ENCODE results near the gene RFESD. TPM values are rescaled to one million over a fixed set of nuclear protein-coding genes. Genes with fewer than 3 reads are reported as not detected.

Gene RFESD
- total RNA-seq, 1 donor = 1.6 TPM

GRCh38 chr5:95660060-95660459 lies 13.5 kb downstream of the RFESD start:
- no peak for DNase-seq (ENCODE audit: low read depth in 2 of 3, low spot score in 2 of 3)

- no peak for DNase-seq (ENCODE audit: low read depth in 2 of 3, low spot score in 2 of 3)
These were observed 16.4 kb downstream of the RFESD start for GRCh38 chr5:95662946-95663345.

- peak in 2 of 3 donors; percentile 33 to 64 for DNase-seq (ENCODE audit: low read depth in 2 of 3, low spot score in 2 of 3)
These were observed 17.7 kb downstream of the RFESD start for GRCh38 chr5:95664204-95664786.

- DNase-seq (ENCODE audit: low read depth in 2 of 3, low spot score in 2 of 3) = peak in 1 of 3 donors; percentile 14
These were observed 20.6 kb downstream of the RFESD start for GRCh38 chr5:95667061-95667618.

GRCh38 chr5:95667678-95668077 lies 21.1 kb downstream of the RFESD start:
- no peak for DNase-seq (ENCODE audit: low read depth in 2 of 3, low spot score in 2 of 3)

- DNase-seq (ENCODE audit: low read depth in 2 of 3, low spot score in 2 of 3) = no peak
These were observed 21.6 kb downstream of the RFESD start for GRCh38 chr5:95668216-95668615.

- no peak for DNase-seq (ENCODE audit: low read depth in 2 of 3, low spot score in 2 of 3)
These were observed 22.2 kb downstream of the RFESD start for GRCh38 chr5:95668728-95669127.

GRCh38 chr5:95669540-95669939 lies 23.0 kb downstream of the RFESD start:
- no peak for DNase-seq (ENCODE audit: low read depth in 2 of 3, low spot score in 2 of 3)

- DNase-seq (ENCODE audit: low read depth in 2 of 3, low spot score in 2 of 3) = no peak
These were observed 23.4 kb downstream of the RFESD start for GRCh38 chr5:95669985-95670384.

- no peak for DNase-seq (ENCODE audit: low read depth in 2 of 3, low spot score in 2 of 3)
These were observed 24.0 kb downstream of the RFESD start for GRCh38 chr5:95670568-95670967.

GRCh38 chr5:95671826-95672225 lies 25.2 kb downstream of the RFESD start:
- peak in 1 of 3 donors; percentile 38 for DNase-seq (ENCODE audit: low read depth in 2 of 3, low spot score in 2 of 3)

- DNase-seq (ENCODE audit: low read depth in 2 of 3, low spot score in 2 of 3) = no peak
These were observed 26.1 kb downstream of the RFESD start for GRCh38 chr5:95672641-95673040.

- DNase-seq (ENCODE audit: low read depth in 2 of 3, low spot score in 2 of 3) = no peak
These were observed 26.5 kb downstream of the RFESD start for GRCh38 chr5:95673081-95673480.

- DNase-seq (ENCODE audit: low read depth in 2 of 3, low spot score in 2 of 3) = no peak
These were observed 36.3 kb downstream of the RFESD start, which contains the start of gene SPATA9 for GRCh38 chr5:95682891-95683290. Gene SPATA9 (minus strand): TSS chr5:95682991. CDS start chr5:95682854, 137 bp downstream.

GRCh38 chr5:95684361-95684760 lies 37.8 kb downstream of the RFESD start:
- DNase-seq (ENCODE audit: low read depth in 2 of 3, low spot score in 2 of 3) = no peak

- DNase-seq (ENCODE audit: low read depth in 2 of 3, low spot score in 2 of 3) = no peak
These were observed 40.1 kb downstream of the RFESD start for GRCh38 chr5:95686651-95687050.

- DNase-seq (ENCODE audit: low read depth in 2 of 3, low spot score in 2 of 3) = no peak
These were observed 43.1 kb downstream of the RFESD start for GRCh38 chr5:95689680-95690079.

GRCh38 chr5:95690333-95690732 lies 43.8 kb downstream of the RFESD start:
- no peak for DNase-seq (ENCODE audit: low read depth in 2 of 3, low spot score in 2 of 3)

- DNase-seq (ENCODE audit: low read depth in 2 of 3, low spot score in 2 of 3) = no peak
These were observed 51.5 kb downstream of the RFESD start for GRCh38 chr5:95697781-95698681.

- no peak for DNase-seq (ENCODE audit: low read depth in 2 of 3, low spot score in 2 of 3)
These were observed 52.8 kb downstream of the RFESD start for GRCh38 chr5:95699337-95699736.

GRCh38 chr5:95701074-95701473 lies 54.5 kb downstream of the RFESD start:
- no peak for DNase-seq (ENCODE audit: low read depth in 2 of 3, low spot score in 2 of 3)

- DNase-seq (ENCODE audit: low read depth in 2 of 3, low spot score in 2 of 3) = no peak
These were observed 57.6 kb downstream of the RFESD start for GRCh38 chr5:95704150-95704549.

Data from hematopoietic multipotent progenitor cell (in vitro differentiated cells).